VCaP (cell line): ENCODE data around the gene UIMC1.
"Not testable (repeated sequence)": the region's sequence is repeated elsewhere in the genome, so short reads cannot be mapped to it uniquely, and the experiment has no call there.

Source experiments
- H3K27ac ChIP-seq: fragments of 450-650 bp; 2 replicates; pipeline ENCODE4 v1.5.1; 2017
- TF ChIP-seq, protein P1 (sequence below): fragments of 450-650 bp; conservative IDR thresholded peaks from 2 replicates; pipeline ENCODE4 v1.5.1; 2017; ENCODE audit warnings: mild to moderate bottlenecking, moderate library complexity

Gene UIMC1

GRCh38 chr5:176876506-176877431, 129.8 kb downstream of the UIMC1 start:
- TF ChIP-seq, protein P1, sequence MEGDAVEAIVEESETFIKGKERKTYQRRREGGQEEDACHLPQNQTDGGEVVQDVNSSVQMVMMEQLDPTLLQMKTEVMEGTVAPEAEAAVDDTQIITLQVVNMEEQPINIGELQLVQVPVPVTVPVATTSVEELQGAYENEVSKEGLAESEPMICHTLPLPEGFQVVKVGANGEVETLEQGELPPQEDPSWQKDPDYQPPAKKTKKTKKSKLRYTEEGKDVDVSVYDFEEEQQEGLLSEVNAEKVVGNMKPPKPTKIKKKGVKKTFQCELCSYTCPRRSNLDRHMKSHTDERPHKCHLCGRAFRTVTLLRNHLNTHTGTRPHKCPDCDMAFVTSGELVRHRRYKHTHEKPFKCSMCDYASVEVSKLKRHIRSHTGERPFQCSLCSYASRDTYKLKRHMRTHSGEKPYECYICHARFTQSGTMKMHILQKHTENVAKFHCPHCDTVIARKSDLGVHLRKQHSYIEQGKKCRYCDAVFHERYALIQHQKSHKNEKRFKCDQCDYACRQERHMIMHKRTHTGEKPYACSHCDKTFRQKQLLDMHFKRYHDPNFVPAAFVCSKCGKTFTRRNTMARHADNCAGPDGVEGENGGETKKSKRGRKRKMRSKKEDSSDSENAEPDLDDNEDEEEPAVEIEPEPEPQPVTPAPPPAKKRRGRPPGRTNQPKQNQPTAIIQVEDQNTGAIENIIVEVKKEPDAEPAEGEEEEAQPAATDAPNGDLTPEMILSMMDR = no peak
- no peak overlapping the region for H3K27ac ChIP-seq

DNA sequence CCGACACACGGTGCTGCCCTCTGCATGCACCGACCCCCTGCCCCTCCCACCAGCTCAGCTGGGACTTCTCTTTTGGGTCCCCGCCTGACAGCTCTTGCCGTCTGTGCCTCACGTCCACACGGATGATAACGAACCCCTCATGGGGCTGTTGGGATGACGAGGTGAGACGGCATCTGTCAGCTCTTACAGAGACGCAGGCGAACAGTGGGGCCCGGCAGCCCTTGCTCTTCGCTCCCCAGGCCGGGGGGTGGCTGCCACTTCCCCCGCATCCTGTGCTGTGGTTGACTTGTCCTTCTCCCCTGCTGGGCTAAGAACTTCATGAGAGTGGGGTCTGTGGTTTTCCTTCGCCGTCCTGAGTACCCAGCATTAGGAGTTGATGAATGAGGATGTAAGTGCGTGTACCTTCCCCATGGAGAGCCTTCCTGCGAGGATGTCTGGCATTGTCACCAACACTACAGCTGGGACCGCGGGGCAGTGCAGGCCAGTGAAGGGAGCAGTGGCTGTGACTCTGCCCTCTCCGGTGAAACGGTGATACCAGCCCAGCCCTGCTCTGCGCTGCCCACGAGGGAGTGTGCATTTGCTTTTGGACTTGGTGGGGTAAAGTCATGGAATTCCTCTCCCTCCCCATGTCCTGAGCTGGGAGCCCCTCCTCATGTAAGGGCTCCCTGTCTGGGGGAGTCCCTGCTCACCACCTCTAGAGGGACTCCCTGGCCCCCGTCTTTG, 130.6 kb downstream of the UIMC1 start:
- TF ChIP-seq, protein P1 = no peak
- no peak overlapping the region for H3K27ac ChIP-seq

DNA sequence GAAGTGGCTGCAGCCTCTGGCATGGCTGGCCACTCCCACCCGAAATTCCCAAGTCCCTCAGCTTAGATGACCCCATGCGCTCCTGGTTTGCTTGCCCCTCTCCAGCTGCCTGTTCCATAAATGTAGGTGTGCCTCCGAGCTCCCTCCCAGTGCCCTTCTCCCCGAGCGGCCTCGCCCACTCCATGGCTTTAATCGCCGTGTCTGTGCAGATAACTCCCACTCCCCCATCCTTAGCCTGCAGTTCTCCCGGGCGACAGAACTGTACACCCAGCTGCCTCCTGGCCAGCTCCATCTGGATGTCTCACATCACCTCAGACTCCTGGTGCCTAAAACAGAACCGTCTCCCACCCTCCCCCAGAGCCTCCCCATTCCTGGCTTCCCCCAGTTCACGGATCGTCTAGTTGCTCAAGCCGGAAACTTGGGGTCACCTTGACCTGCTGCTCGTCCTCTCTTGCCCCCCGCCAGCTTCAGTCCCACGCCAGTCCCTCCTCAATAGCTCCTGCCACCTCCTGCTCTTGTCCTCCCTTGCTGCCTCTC, 131.5 kb downstream of the UIMC1 start:
- no peak overlapping the region for H3K27ac ChIP-seq
- TF ChIP-seq, protein P1 = no peak

DNA sequence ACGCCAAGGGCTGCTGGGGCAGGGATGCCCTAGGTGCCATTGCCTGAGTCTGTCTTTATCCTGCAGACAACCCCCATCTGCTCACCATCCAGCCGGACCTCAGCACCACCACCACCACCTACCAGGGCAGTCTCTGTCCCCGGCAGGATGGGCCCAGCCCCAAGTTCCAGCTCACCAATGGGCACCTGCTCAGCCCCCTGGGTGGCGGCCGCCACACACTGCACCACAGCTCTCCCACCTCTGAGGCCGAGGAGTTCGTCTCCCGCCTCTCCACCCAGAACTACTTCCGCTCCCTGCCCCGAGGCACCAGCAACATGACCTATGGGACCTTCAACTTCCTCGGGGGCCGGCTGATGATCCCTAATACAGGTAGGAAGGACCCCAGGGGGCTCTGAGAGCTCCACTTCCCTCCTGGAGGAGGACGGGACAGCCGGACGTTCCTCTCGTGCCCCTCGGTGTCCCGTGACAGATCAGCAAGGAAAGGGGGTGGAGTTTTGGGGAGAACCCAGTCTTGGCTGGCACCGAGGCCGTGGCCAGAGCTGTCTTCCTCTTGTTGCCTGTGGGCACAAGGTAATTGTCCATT, 132.3 kb downstream of the UIMC1 start:
- TF ChIP-seq, protein P1 = no peak

DNA sequence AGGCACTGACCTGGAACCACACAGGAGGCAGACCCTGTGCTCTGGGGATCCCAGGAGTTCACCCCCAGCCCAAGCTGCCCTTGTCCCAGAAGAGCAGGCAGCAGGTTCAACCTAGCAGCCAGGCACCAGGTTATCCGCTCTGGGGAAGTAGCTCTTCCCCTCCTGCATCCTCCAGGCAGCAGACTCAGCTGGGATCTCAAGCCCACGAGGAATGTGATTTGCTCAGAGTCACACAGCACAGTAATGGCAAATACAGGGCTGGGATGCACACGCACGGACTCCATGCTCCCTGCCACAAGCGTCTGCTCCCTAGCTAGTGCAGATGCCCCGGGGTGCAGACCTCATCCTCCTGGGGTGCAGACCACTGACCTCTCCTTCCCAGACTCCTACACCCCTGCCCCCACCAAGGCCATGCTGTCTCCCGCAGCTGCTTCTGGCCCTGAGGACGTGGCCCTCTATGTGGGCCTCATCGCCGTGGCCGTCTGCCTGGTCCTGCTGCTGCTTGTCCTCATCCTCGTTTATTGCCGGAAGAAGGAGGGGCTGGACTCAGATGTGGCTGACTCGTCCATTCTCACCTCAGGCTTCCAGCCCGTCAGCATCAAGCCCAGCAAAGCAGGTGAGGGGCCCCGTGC, 132.9 kb downstream of the UIMC1 start:
- TF ChIP-seq, protein P1 = no peak
- H3K27ac ChIP-seq = no peak overlapping the region

More for the DNA sequence above, 132.3 kb downstream of the UIMC1 start:
- no peak overlapping the region for H3K27ac ChIP-seq

DNA sequence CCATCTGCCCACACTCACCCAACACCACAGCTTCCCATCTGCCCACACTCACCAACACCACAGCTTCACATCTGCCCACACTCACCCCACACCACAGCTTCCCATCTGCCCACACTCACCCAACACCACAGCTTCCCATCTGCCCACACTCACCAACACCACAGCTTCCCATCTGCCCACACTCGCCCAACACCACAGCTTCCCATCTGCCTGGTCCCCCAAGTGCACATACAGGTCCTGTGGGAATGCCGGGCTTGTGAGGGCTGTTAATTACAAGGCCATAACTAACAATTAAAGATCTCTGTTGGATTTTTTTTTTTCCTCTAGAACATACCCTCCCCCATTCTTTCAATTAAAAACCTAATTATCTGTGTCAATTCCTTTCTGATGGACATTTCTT, 133.6 kb downstream of the UIMC1 start:
- not testable (repeated sequence) for H3K27ac ChIP-seq

- not testable (repeated sequence) for H3K27ac ChIP-seq
These were observed 134.0 kb downstream of the UIMC1 start for GRCh38 chr5:176872586-176872985.

GRCh38 chr5:176870644-176871043, 135.9 kb downstream of the UIMC1 start:
- H3K27ac ChIP-seq = not testable (repeated sequence)
